GM12874 (cell line): Measurements from ENCODE around the gene SEPTIN12.

ENCODE experiments used
- CTCF ChIP-seq: IDR thresholded peaks from 2 replicates; pipeline ENCODE4 v1.5.1; 2011; ENCODE audit warnings: low read depth, mild to moderate bottlenecking, control low read depth, low read length, moderate library complexity; ENCODE audit not compliant: insufficient read depth

SEPTIN12 gene

DNA sequence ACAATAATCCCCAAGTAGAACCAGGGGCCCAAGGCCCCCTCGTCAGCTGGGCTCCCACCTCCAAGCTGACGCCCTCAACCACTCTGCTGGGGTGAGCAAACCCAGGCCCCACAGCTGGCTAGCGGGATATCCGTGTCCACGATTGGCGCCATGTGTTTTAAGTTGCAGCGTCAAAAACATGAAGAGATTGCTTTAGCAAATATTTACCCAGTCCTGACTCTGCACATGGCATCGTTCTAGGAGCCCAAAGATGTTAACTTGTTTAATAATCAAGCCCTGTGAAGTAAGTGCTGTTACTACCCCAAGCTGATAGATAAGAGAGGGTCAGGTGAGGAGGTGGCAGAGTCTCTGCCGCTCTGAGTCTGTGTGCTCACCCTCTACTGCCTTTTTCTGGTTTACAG is 344 bp upstream of the SEPTIN12 start:
- TF ChIP-seq CTCF, result no peak

DNA sequence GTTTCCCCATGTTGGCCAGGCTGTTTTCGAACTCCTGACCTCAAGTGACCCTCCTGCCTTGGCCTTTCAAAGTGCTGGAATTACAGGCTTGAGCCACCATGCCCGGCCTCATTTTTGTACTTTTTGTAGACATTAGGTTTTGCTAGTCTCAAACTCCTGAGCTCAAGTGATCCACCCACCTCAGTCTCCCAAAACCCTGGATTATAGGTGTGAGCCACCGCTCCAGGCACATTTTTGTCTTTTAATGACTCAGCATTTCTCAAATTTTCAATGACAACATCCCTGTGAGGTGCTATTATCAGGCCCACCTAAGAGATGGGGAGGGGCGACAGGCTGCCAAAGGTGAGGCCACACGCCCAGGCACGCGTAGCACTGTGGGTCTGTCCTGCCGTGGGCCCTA is 1.1 kb downstream of the SEPTIN12 start:
- no peak for TF ChIP-seq CTCF

DNA sequence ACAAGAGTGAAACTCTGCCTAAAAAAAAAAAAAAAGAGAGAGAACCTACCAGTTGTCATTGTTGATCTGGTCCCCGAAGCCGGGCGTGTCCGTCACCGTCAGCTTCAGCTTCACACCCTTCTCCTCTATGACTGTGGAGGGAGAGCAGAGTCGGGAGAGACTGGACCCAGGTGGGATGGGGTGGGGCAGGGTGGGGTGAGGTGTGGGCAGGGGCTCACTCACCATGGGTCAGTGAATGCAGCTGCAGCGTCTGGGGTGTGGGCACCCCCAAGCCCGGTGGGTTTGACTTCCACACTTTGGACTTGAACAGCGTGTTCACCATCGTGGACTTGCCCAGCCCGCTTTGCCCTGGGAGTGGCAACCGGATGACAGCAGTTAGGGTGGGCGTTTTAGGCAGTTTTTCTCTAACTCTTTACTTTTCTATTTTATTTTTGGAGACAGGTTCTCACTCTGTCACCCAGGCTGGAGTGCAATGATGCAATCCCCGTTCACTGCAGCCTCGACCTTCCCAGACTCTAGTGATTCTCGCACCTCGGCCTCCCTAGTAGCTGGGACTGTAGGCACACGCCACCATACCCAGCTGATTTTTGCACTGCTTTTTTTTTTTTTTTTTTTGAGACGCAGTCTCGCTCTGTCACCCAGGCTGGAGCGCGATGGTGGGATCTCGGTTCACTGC is 2.2 kb downstream of the SEPTIN12 start:
- no peak for TF ChIP-seq CTCF

DNA sequence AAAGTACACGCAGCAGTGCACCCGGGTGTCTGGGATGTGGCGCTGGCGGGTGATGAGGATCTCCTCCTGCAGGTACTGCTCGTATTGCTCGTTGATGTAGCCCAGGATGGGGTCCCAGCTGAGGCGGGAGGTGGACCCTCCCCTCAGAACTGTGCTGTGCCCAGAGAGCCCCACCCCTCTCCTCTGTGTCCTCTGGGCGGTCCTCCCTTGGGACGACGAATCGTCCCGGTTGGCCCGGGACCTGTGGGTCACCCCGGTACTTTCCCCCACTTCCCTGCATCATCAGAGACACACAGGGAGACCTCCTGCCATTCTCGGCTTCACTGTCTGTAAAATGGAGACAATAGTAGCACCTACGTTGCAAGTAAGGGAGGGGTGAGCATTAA is 4.2 kb downstream of the SEPTIN12 start:
- TF ChIP-seq CTCF, result no peak

- no peak for TF ChIP-seq CTCF
These were observed 4.7 kb downstream of the SEPTIN12 start for GRCh38 chr16:4783251-4783950.

GRCh38 chr16:4780235-4780634 is 7.9 kb downstream of the SEPTIN12 start:
- TF ChIP-seq CTCF, result no peak

- no peak for TF ChIP-seq CTCF
These were observed 10.1 kb downstream of the SEPTIN12 start for GRCh38 chr16:4778050-4778392.
